Keratinocyte (primary cell): Measurements from ENCODE around the gene TMEM237. TPM values are rescaled to one million over a fixed set of nuclear protein-coding genes. Genes with fewer than 3 reads are reported as not detected.
A peak's percentile ranks its signal among the peaks of the same experiment; 100 is the strongest.

Source experiments
- DNase-seq: peaks from one replicate; pipeline ENCODE4 v3.0.0-alpha.2; 2011; ENCODE audit warnings: low read depth, missing footprints, low spot score
- FAIRE-seq: peaks from 2 replicates; lab custom pipeline; 2011; peaks lifted over from hg19 to GRCh38; lab: Jason Lieb, UNC
- H2AFZ ChIP-seq: 2 replicates; pipeline ENCODE4 v1.6.0; 2012; ENCODE audit warnings: low read length, control low read depth, inconsistent platforms; ENCODE audit not compliant: control insufficient read depth
- H3K27ac ChIP-seq: 2 replicates; pipeline ENCODE4 v1.5.1; 2011; ENCODE audit warnings: low read length; ENCODE audit not compliant: control insufficient read depth, insufficient read depth
- H3K27me3 ChIP-seq: 3 replicates; pipeline ENCODE4 v1.6.0; 2011; ENCODE audit warnings: low read length; ENCODE audit not compliant: control insufficient read depth, insufficient read depth; ENCODE audit errors: extremely low read depth
- H3K36me3 ChIP-seq, 2 experiments: 2 replicates in 1 of 2; 3 replicates in 1 of 2; pipeline ENCODE4 v1.5.1; 2011; ENCODE audit warnings: low read length in 2 of 2, mild to moderate bottlenecking in 1 of 2; ENCODE audit not compliant: control insufficient read depth in 2 of 2, insufficient read depth in 2 of 2; ENCODE audit errors: extremely low read depth in 1 of 2
- H3K4me1 ChIP-seq: 3 replicates; pipeline ENCODE4 v1.5.1; 2011; ENCODE audit warnings: low read length; ENCODE audit not compliant: control insufficient read depth, insufficient read depth; ENCODE audit errors: extremely low read depth
- H3K4me2 ChIP-seq: 3 replicates; pipeline ENCODE4 v1.6.0; 2011; ENCODE audit warnings: low read depth, low read length; ENCODE audit not compliant: control insufficient read depth, insufficient read depth; ENCODE audit errors: extremely low read depth
- H3K4me3 ChIP-seq, 3 experiments: fragments of 200-600 bp in 1 of 3; sonication (generic) in 1 of 3; 2 replicates in 2 of 3; 3 replicates in 1 of 3; pipeline ENCODE4 v1.5.1; 2011 to 2016; ENCODE audit warnings: low read length in 3 of 3, mild to moderate bottlenecking in 3 of 3, control low read depth in 2 of 3, inconsistent platforms in 1 of 3, low read depth in 1 of 3, mixed read lengths in 1 of 3, mixed run types in 1 of 3, moderate library complexity in 1 of 3; ENCODE audit not compliant: control insufficient read depth in 2 of 3, insufficient read depth in 2 of 3; ENCODE audit errors: extremely low read depth in 1 of 3
- H3K79me2 ChIP-seq: 2 replicates; pipeline ENCODE4 v1.6.0; 2012; ENCODE audit warnings: low read length; ENCODE audit not compliant: control insufficient read depth, insufficient read depth
- H3K9ac ChIP-seq: 3 replicates; pipeline ENCODE4 v1.6.0; 2011; ENCODE audit warnings: low read length; ENCODE audit not compliant: control insufficient read depth, insufficient read depth; ENCODE audit errors: extremely low read depth
- H3K9me1 ChIP-seq: 3 replicates; pipeline ENCODE4 v1.6.0; 2011; ENCODE audit warnings: low read length; ENCODE audit not compliant: control insufficient read depth, insufficient read depth; ENCODE audit errors: extremely low read depth
- H3K9me3 ChIP-seq: 2 replicates; pipeline ENCODE4 v1.5.1; 2012; ENCODE audit warnings: low read depth, low read length; ENCODE audit not compliant: control insufficient read depth
- H4K20me1 ChIP-seq: 3 replicates; pipeline ENCODE4 v1.6.0; 2011; ENCODE audit warnings: low read length; ENCODE audit not compliant: control insufficient read depth, insufficient read depth; ENCODE audit errors: extremely low read depth
- CTCF ChIP-seq, 3 experiments: IDR thresholded peaks in 1 of 3; conservative IDR thresholded peaks in 1 of 3; optimal IDR thresholded peaks in 1 of 3; 2 replicates in 2 of 3; 3 replicates in 1 of 3; pipeline versions ENCODE3 to v1.5.1; 2011; ENCODE audit warnings: low read length in 3 of 3, mild to moderate bottlenecking in 3 of 3, moderate library complexity in 2 of 3, control low read depth in 1 of 3, inconsistent platforms in 1 of 3; ENCODE audit not compliant: insufficient read depth in 2 of 3; ENCODE audit errors: extremely low read depth in 1 of 3
- EZH2 ChIP-seq: IDR thresholded peaks from one replicate; pipeline ENCODE4 v1.6.1; 2012; ENCODE audit warnings: inconsistent platforms, mild to moderate bottlenecking, low read length, moderate library complexity
- dilution Hi-C: fragments of 300-500 bp; cut with MboI; formaldehyde crosslinking; loops from one replicate; pipeline ENCODE4 v1.7.0; 2020; ENCODE audit warnings: low sequenced_read_pairs; ENCODE audit not compliant: extremely low pct_ligation_motif_present
- polyA plus RNA-seq, 5 experiments: library from polyadenylated mRNA; depleted of rRNA in 3 of 5; stranded (reverse) in 3 of 5; stranded (forward) in 1 of 5; unstranded in 1 of 5; fragments of >200 nt; gene quantifications; 1 replicate in 1 of 5; 2 replicates in 3 of 5; 3 replicates in 1 of 5; pipeline versions ENCODE4 v1.2.1 to v1.2.3, GENCODE V29; 2011 to 2012; ENCODE audit warnings: missing spikeins in 2 of 5, low read depth in 1 of 5, low replicate concordance in 1 of 5

The TMEM237 gene
- polyA plus RNA-seq, 1 donor (not counting 4 experiments of a cell fraction or from before 2014, with no cell fraction given): 49.6 TPM

GRCh38 chr2:201660293-201660895 is 17.1 kb upstream of the TMEM237 start:
- Histone ChIP-seq H3K27me3 (no peaks in the 10 kb centered on the region), H3K9me3 (no peaks in the 10 kb centered on the region), H3K4me1 (no peaks in the 10 kb centered on the region), H3K4me2 (no peak overlapping the region), H2AFZ (peak overlapping the region; percentile 61), H4K20me1 (no peaks in the 10 kb centered on the region), H3K4me3 (no peak overlapping the region), H3K79me2 (no peaks in the 10 kb centered on the region), H3K9me1 (no peaks in the 10 kb centered on the region), H3K9ac (no peak overlapping the region), H3K27ac (no peak overlapping the region), H3K36me3 (no peaks in the 10 kb centered on the region)
- no peak for TF ChIP-seq CTCF (optimal IDR thresholded peaks at IDR 0.05 in 1 of 3, IDR thresholded peaks at IDR 0.05 in 1 of 3, conservative IDR thresholded peaks at IDR 0.05 in 1 of 3; ENCODE audit: extremely low read depth in 1 of 3, insufficient read depth in 2 of 3, low read length in 3 of 3)
- no peak for TF ChIP-seq EZH2
- no peak for DNase-seq
- peak; percentile 43 for FAIRE-seq
- dilution Hi-C loops: no loop called here

GRCh38 chr2:201656740-201657139 is 13.4 kb upstream of the TMEM237 start:
- DNase-seq (no peak), FAIRE-seq (no peak)
- H3K4me3 ChIP-seq: no peak overlapping the region
- H4K20me1 ChIP-seq: no peaks in the 10 kb centered on the region
- no peak overlapping the region for H2AFZ ChIP-seq
- no peak overlapping the region for H3K4me2 ChIP-seq
- H3K27ac ChIP-seq: no peak overlapping the region
- dilution Hi-C loops: no loop called here
- no peak overlapping the region for H3K9ac ChIP-seq
- TF ChIP-seq EZH2: no peak
- TF ChIP-seq CTCF (optimal IDR thresholded peaks at IDR 0.05 in 1 of 3, IDR thresholded peaks at IDR 0.05 in 1 of 3, conservative IDR thresholded peaks at IDR 0.05 in 1 of 3; ENCODE audit: extremely low read depth in 1 of 3, insufficient read depth in 2 of 3, low read length in 3 of 3): no peak
- H3K9me1 ChIP-seq: no peaks in the 10 kb centered on the region
- peaks cover 9% of the 10 kb centered on the region for H3K4me1 ChIP-seq
- H3K9me3 ChIP-seq: no peaks in the 10 kb centered on the region
- no peaks in the 10 kb centered on the region for H3K36me3 ChIP-seq
- no peaks in the 10 kb centered on the region for H3K79me2 ChIP-seq
- no peaks in the 10 kb centered on the region for H3K27me3 ChIP-seq
